Hepatocyte (in vitro differentiated cells): ENCODE data around the gene NAA15.

Experiments
- CTCF ChIP-seq: fragments of 200-600 bp; sonication (generic); IDR thresholded peaks from 2 replicates; pipeline ENCODE4 v1.5.1; 2016; ENCODE audit warnings: antibody characterized with exemption, mild to moderate bottlenecking; ENCODE audit not compliant: poor library complexity
- EZH2 ChIP-seq: fragments of 200-600 bp; sonication (generic); IDR thresholded peaks from 2 replicates; pipeline ENCODE4 v1.6.1; 2016; ENCODE audit warnings: antibody characterized with exemption, mild to moderate bottlenecking, borderline replicate concordance
- EZH2phosphoT487 ChIP-seq: fragments of 200-600 bp; sonication (generic); IDR thresholded peaks from one replicate; pipeline ENCODE4 v1.6.1; 2018; ENCODE audit warnings: antibody characterized with exemption, mild to moderate bottlenecking, low read depth, moderate library complexity; ENCODE audit not compliant: unreplicated experiment, severe bottlenecking

DNA sequence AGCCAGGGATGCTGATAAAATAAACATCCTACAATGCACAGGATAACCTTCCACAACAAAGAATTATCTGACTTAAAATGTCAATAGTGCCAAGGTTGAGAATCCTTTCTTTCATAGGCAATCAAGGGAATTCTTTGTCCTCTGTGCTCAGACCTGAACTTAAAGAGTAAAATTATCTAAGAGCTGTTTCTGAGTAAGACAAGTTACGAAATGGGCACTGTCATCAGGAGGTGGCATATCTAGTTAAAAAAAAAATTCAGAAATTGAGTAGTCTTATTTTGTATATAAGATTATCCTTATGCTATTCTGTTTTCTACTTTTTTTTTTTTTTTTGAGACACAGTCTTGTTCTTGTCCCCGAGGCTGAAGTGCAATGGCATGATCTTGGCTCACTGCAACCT, 149.3 kb downstream of the NAA15 start:
- TF ChIP-seq EZH2, result no peak
- no peak for TF ChIP-seq CTCF
- TF ChIP-seq EZH2phosphoT487, result no peak
